Right lobe of liver (tissue), 4 donors: Measurements from ENCODE around the gene CLMP.

Experiments used
- POLR2A ChIP-seq: fragments of 450-650 bp; IDR thresholded peaks from one replicate; pipeline ENCODE4 v1.6.1; 2017; ENCODE audit warnings: antibody characterized with exemption, mild to moderate bottlenecking
- TF ChIP-seq, protein P1 (sequence below), 4 donors: fragments of 200-600 bp in 3 of 4; fragments of 450-650 bp in 1 of 4; IDR thresholded peaks; one replicate each; pipeline versions ENCODE4 v1.5.1 to v1.8.0; 2016 to 2022; ENCODE audit warnings: antibody characterized with exemption in 4 of 4, mild to moderate bottlenecking in 2 of 4
- donor health status: DM: no; HTN: no; CAD: no.
- donor health status: DM: no; HTN: no; CAD: no.
- donor health status: DM: no; HTN: yes; CAD: no.

GRCh38 chr11:123161376-123162030 lies 33.5 kb downstream of the CLMP start:
- TF ChIP-seq, protein P1, sequence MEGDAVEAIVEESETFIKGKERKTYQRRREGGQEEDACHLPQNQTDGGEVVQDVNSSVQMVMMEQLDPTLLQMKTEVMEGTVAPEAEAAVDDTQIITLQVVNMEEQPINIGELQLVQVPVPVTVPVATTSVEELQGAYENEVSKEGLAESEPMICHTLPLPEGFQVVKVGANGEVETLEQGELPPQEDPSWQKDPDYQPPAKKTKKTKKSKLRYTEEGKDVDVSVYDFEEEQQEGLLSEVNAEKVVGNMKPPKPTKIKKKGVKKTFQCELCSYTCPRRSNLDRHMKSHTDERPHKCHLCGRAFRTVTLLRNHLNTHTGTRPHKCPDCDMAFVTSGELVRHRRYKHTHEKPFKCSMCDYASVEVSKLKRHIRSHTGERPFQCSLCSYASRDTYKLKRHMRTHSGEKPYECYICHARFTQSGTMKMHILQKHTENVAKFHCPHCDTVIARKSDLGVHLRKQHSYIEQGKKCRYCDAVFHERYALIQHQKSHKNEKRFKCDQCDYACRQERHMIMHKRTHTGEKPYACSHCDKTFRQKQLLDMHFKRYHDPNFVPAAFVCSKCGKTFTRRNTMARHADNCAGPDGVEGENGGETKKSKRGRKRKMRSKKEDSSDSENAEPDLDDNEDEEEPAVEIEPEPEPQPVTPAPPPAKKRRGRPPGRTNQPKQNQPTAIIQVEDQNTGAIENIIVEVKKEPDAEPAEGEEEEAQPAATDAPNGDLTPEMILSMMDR (IDR thresholded peaks at IDR 0.05), result no peak
- TF ChIP-seq POLR2A, result no peak
